GM18951 (cell line): ENCODE measurements around the gene SLC25A24.
"Not testable (repeated sequence)": the region's sequence is repeated elsewhere in the genome, so short reads cannot be mapped to it uniquely, and the experiment has no call there.

ENCODE experiments used
- POLR2A ChIP-seq: IDR thresholded peaks from 4 replicates; pipeline ENCODE4 v1.6.1; 2011; ENCODE audit warnings: mild to moderate bottlenecking; ENCODE audit not compliant: insufficient read length, insufficient read depth; ENCODE audit errors: extremely low read depth
- in situ Hi-C: fragments of 300-500 bp; cut with MboI; formaldehyde crosslinking; loops from one replicate; pipeline ENCODE4 v1.12.0; 2022; ENCODE audit warnings: low sequenced_read_pairs, mixed read lengths, inconsistent platforms; ENCODE audit not compliant: unreplicated experiment

SLC25A24 gene

GRCh38 chr1:108182959-108183700 lies 17.0 kb downstream of the SLC25A24 start:
- no peak for TF ChIP-seq POLR2A
- in situ Hi-C loops: no loop called here

GRCh38 chr1:108179018-108179417 lies 21.1 kb downstream of the SLC25A24 start:
- in situ Hi-C loops: no loop called here
- no peak for TF ChIP-seq POLR2A

- in situ Hi-C loops: not testable (repeated sequence)
Measured at GRCh38 chr1:108162409-108162808, 37.7 kb downstream of the SLC25A24 start.

GRCh38 chr1:108159951-108160350 lies 40.2 kb downstream of the SLC25A24 start:
- in situ Hi-C loops: not testable (repeated sequence)

- in situ Hi-C loops: no loop called here
- TF ChIP-seq POLR2A: no peak
Measured at GRCh38 chr1:108158893-108159453, 41.2 kb downstream of the SLC25A24 start.

GRCh38 chr1:108154314-108154713 lies 45.8 kb downstream of the SLC25A24 start:
- TF ChIP-seq POLR2A: no peak
- in situ Hi-C loops: no loop called here

- TF ChIP-seq POLR2A: no peak
- in situ Hi-C loops: no loop called here
Measured at GRCh38 chr1:108152782-108153222, 47.3 kb downstream of the SLC25A24 start.

- TF ChIP-seq POLR2A: no peak
- in situ Hi-C loops: no loop called here
Measured at GRCh38 chr1:108151548-108151947, 48.6 kb downstream of the SLC25A24 start.

- no peak for TF ChIP-seq POLR2A
Measured at GRCh38 chr1:108149796-108150467, 50.2 kb downstream of the SLC25A24 start.

GRCh38 chr1:108144569-108144968 lies 55.6 kb downstream of the SLC25A24 start:
- in situ Hi-C loops: not testable (repeated sequence)

More at GRCh38 chr1:108149796-108150467, 50.2 kb downstream of the SLC25A24 start:
- in situ Hi-C loops: no loop called here

- in situ Hi-C loops: no loop called here
- no peak for TF ChIP-seq POLR2A
Measured at GRCh38 chr1:108142773-108143394, 57.3 kb downstream of the SLC25A24 start.

GRCh38 chr1:108142258-108142657 lies 57.9 kb downstream of the SLC25A24 start:
- in situ Hi-C loops: no loop called here
- no peak for TF ChIP-seq POLR2A

GRCh38 chr1:108141621-108142020 lies 58.5 kb downstream of the SLC25A24 start:
- in situ Hi-C loops: no loop called here
- TF ChIP-seq POLR2A: no peak

- TF ChIP-seq POLR2A: no peak
- in situ Hi-C loops: no loop called here
Measured at GRCh38 chr1:108140936-108141335, 59.2 kb downstream of the SLC25A24 start.
